ENCODE measurements around the gene STOX2.

Gene STOX2, protein sequence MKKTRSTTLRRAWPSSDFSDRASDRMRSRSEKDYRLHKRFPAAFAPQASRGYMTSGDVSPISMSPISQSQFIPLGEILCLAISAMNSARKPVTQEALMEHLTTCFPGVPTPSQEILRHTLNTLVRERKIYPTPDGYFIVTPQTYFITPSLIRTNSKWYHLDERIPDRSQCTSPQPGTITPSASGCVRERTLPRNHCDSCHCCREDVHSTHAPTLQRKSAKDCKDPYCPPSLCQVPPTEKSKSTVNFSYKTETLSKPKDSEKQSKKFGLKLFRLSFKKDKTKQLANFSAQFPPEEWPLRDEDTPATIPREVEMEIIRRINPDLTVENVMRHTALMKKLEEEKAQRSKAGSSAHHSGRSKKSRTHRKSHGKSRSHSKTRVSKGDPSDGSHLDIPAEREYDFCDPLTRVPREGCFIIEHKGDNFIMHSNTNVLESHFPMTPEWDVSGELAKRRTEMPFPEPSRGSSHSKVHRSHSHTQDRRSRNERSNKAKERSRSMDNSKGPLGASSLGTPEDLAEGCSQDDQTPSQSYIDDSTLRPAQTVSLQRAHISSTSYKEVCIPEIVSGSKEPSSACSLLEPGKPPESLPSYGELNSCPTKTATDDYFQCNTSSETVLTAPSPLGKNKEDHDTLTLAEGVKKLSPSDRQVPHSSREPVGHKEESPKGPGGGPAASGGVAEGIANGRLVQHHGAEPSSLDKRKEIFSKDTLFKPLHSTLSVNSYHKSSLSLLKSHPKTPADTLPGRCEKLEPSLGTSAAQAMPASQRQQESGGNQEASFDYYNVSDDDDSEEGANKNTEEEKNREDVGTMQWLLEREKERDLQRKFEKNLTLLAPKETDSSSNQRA (N-terminal part only)

DNA sequence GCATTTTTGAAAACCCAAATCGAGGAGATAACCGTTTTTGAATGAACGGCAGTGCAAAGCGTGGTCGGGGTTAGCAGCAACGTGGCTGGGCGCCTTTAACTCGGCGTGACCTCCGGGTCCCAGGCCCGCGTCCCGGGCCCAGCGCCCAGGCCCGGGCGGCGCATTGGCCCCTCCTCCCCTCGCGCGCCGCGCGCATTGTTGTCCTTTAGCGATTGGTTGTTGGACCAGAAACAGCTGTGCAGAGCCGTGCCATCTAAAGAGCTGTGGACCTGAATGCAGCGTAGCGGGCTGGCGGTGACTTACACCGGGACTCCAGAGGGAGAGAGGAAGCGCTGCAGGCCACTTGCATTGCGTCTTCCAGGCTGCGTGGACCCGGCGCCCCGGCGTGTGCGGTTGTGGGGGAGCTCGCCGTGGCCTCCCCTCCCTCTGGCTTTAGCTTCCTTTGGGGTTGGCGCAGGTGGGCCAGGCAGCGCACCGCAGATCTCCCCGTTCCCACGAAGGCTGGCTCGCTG is at the start of gene STOX2:
STOX2 (plus strand) TSS at position 227 of the 512 bp plus-strand sequence. CDS start 1,484 bp downstream, outside the sequence.
- no peak for DNase-seq

DNA sequence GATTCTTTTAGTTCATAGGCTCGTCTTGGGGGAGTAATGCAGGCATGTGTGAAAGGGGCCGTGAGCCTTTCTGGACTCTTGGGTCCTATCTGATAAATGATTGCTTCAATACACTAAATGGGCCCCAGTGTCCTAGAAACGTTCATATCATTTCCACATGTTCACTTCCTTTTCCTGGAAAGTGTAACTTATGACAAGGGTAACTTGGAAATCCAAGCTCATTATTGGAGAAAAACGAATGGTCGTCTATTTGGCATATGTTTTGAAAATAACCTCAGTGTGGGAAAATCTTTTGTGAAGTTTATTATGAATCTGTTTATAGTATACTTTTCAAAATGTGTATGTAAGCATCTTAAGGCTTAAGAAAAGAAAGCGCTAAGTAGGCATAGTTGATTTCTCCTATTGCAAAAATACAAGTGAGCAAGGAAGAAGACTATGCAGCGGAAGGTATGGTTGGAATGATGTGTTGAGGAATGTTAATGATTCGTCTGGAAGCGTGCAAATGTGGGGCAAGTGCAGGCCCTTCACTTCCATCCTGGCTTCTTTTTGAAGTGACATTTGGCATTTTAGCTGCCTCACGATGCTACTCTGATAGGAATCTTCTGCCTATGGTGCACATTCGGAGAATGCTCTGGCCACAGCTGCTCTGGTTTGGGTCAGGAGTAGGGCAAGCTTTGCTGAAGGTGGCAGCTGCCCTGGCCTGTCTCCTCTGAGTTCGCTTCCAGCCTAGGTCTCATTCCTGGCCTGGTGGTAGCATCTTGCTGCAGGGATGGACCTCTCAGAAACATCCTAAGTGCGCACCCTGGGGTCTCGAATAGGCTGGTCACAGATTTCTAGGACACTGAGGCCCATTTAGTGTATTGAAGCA is 49.5 kb upstream of the STOX2 start:
- no peak for DNase-seq

DNA sequence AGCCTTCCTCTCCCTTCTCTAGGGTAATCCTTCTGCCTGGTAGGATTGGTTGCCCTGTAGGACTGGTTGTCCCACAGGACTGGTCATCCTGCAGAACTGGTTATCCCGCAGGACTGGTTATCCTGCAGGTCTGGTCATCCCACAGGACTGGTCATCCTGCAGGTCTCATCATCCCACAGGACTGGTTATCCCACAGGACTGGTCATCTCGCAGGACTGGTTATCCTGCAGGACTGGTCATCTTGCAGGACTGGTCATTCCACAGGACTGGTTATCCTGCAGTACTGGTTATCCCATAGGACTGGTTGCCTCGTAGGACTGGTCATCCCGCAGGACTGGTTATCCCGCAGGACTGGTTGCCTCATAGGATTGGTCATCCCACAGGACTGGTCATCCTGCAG is 48.1 kb upstream of the STOX2 start:
- no peak for DNase-seq

DNA sequence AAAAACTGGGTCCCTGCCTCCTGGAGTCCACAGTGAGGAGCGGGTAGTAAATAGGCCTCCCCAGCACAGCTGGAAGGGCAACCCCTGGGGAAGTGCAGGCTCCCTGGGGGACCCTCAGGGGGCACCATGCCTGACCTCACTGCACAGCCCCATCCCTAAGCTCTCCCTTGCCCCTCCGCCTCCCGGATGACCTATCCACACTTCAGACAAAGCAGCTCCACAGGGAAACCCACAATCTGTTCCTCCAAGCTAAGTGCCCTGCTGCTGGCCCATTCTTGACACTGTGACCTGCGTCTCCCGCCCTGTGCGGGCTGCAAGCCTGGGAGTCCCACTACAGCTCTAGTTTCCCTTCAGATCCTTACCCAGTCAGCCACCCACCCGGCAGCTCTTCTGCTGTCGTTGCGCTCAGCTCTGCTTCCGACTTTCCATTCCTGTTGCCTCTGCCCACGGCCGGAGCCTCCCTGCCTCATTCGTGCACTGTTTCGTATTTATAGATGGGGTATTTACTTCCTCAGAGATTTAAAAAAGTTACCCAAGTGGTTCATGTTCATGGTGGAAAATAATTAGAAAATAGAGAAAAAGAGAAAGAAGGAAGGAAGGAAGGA is 47.0 kb upstream of the STOX2 start:
- DNase-seq = no peak

DNA sequence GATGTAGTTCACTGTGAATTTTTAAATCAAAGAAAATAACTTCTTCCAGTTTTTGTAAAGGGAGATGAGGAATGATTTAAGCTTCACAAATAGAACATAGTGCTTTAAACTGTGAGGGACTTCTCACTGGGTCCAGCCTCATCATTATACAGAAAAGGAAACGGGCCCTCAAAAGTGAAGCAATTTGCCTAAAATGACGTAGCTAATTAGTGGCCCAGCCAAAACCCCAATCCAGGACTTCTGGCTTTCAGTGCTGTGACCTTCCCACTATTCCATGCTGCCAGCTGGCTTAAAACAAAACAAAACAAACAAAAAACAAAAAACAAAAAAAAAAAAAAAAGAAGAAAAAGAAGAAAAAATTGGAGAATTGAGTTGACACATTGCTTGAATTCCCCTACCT is 45.0 kb upstream of the STOX2 start:
- DNase-seq = no peak

DNA sequence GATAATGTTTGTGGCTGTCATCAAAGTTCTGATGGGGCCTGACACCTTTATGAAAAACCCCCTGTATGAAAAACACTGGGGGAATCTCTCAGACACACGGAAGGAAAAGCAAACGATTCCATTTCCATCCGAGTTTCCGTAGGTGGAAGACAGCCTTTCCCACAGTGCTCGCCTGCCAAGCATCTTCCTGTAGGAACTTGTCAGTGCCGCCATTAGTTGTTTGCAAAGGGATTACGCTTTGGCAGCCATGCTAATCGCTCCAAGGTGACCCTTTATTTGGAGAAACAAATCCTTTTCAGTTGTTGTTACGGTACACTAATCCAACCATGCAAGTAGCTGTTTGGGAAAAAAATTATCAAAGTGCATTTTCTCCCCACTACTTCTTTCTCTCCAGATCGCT is 44.4 kb upstream of the STOX2 start:
- no peak for DNase-seq

DNA sequence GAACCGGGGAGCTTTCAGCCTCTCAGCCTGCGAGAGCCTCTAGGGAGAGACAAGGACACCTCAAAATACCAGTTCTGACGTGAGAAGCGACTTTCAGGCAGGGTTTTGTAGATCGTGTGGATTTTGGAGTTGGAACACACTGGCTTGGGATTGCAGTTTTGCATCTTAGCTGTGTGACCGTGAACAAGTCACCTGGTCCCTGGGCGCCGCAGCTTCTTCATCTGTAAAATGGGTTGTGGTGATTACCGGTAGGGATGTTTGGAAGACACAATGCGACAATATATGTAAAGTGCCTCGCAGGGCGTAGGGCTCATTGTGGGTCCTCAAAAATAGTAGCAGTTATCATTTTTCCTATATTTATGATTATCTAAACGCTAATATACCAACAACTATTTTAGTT is 43.7 kb upstream of the STOX2 start:
- no peak for DNase-seq

DNA sequence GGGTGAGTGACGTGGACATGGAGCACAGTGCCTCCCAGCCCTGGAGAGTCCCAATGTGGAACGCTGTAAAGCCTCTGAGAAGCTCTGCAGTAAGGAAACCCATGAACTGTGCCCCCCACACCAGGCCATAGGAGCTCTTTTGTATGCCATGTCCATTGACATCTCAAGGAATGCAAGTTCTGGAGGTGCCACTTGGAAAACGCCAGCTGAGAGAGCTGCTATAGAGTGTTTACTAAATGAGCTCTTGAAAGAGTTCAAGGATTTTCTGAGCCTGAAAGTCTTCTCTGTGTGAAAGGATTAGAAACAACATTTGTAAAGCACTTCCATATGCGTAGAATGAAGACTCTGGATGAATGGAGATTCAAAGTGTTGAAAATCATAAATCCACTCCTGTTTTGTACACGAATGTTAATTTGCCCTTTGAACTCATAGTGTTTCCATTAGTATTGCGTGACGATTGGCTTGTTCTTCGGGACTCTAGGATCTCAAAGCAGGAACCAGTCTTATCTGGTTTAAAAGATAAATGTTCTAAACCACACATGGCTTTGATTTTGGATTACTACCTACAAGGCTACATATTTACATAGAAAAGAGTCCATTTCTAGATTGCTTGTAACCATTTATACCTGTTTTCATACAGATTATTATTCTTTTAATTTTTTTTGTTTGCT is 41.8 kb upstream of the STOX2 start:
- DNase-seq = no peak

DNA sequence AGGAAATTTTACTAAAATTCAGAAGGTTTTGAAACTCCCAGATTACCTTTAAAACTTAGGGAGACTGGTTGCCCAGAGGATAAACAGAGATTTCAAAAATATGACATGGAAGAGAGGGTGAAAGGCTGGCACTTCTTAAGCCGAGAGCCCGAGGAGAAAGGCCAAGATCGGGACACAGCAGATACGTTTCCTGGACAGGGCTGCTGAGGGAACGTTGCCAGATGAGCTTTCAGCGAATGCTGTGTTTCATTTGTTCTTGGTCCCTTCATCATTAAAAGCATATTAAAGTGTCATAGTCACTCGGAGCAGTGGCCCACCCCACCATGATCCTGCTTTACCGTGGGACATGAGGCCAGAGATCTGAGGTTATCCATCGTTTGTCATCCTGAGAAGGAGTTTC is 37.9 kb upstream of the STOX2 start:
- DNase-seq = no peak

DNA sequence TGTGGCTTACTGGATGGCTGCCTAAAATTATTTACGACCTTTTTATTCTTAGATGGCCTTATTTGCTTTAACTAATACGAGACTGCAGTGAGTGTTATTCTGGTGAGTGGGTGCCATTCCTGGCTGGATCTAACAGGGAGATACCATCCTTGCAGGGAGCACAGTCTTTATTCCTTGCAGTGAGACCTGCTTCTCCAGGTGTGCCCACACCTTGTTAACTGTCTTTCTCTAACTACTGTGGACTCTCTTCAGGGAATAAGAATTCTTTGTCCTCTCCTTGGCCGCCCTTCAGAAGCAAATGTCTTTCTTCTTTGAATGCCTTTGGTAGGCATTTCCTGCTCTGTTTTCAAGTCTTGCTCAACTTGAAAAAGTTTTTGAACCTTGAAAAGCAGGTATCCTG is 34.1 kb upstream of the STOX2 start:
- no peak for DNase-seq

DNA sequence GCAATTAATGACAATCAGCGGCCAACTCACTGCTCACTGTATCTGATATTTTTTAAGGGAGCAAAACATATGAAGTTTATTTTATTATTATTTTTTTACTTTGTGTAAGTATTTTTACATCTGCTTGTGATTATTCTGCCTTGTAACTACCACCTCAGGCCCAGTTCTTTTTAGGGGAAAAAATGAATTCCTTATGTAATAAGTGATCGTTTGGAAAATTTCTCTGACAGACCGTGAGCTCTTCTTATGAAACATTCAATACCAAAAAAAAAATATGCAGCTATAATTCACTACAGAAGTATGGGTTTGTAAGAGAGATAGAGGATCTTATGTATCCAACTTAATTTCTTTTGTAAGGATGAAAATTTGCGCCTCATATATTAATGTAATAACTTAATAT is 33.5 kb upstream of the STOX2 start:
- DNase-seq = no peak

DNA sequence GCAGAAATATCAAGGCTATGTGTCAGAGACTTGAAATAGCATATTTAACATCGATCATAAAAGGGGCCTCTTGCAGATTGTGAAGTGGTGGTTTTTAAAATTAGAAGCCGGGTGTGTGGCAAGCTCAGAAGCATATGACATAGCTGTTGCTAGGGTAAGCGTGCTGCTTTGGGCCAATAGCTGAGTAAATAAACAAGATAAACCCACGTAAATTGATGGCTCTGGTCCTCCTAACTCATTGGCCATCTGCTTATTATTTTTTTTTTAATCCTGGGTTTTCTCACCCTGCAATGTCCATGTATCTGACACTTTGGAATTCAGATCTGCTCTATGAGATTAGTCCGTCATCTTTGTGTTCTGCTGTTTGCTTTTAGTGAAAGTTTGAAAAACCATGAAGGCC is 32.6 kb upstream of the STOX2 start:
- DNase-seq = no peak

DNA sequence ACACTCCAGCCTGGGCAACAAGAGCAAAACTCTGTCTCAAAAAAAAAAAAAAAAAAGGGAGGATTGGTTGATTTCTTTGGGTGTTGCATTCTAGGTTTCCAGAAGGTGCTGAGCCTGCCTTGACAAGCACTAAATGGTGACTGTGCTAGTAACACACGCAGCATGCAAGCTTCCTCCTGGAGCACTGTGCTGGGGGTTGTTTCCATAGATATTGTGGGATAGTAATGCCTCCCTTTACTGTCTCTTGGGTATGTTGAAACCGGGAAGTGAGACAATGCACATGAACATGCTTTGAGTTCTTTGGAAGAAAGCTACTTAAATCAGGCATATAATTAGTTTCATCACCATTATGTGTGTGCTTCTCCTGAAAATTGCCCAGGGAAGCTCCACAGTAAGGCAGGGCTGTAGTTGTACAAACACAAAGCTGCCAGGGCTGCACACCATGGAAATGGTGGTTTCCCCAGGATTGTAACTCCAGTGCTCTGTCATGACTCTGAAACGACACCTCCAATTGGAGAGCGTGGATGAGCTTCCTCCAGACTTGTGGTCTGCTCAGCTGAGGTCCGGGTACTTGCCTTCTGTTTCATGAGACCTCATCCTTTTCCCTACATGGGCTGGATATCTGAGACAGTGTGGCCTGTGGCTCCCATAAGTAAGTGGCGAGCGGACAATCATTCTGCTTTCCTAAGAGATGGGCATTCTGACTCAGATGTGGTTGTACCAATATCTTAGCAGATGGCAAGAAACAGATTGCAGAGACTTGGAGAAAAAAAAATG is 31.5 kb upstream of the STOX2 start:
- no peak for DNase-seq

DNA sequence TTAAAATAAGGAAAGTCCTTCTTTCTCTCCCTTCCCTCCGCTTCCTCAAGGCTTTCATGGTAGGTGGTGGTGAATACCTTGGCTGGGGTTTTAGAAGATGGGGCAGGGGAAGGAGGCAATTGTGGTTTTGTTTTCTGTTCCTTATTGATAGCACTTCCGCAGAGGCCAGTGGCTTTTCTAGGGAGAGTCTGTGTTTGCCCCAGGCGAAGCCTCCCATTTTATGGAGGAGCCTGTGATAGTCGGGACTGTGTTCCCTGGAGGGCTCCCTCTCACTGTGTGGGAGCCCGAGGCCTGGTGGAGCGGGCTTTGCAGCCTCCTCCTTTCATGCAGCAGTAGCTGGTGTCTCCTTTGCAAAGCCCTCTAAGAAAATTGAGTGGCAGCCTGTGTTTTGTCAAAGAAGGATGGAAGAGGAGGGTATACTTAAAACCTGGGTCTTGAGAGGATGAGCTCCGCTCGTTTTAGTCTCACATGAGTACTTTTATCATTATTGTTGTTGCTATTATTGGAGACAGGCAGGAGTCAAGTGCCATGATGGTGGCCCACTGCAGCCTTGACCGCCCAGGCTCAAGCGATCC is 29.8 kb upstream of the STOX2 start:
- no peak for DNase-seq

DNA sequence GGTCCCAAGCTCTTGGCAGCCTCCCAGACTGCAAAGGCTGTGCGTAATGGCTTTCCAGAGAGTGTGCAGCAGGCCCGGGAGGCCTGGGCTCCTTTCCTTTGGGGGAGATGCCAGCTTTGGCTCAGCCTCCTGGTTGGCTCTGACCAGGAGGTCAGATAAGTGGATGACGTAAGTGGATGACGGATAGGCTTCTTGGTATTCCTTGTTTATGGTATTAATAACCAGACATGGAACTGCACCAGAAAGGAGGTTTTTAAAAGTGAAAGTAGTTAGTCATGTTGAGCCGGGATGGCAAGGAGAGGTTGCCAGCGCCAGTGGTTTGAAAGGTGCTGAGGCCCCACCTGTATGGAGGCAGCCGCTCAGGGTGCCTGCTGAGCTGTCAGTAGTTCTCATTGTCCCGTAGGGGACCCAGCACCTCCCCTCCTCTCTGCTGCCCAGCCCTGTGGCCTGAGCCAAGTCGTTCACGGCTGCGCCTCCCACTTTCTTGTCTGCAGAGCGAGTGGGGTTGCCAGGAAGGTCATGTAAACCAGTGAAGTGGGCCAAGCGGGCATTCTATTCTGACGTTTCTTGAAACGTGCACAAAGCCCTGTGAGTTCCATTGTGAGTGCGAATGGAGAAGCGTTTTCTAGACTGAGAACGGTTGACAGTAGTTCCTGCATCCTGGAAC is 28.7 kb upstream of the STOX2 start:
- DNase-seq = no peak

DNA sequence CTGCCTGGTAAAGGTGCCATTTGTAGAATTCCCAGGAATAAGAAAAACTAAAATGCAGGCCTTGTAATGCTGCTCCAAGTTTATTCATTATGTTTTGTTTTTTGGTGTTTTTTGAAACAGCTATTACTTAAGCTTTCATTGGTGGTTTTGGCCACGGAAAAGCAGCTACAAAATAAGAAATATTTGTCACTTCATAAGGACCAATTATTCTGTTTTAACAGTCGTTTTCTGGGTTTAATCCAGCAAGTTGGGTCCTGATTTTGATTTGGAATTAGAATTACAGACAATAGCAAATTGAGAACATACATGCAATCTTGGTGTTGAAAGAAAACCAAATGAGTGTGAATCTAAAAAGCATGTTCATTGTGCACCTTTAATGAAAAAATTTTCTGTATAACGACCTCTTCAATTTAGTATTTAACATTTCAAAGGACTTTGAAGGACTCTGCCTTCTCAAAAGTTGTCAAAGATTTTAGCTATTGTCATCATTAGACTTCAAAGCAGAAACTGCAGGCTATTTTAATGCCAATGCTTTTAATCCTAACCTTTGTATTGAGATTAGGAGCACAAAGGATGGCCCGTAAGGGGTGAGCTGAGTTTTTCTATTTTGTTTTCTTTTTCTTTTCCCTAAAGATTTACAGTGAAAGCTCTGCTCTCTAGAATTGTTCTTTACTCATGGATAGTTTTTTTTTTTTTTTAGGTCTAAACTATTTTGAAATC is 26.7 kb upstream of the STOX2 start:
- DNase-seq = no peak

DNA sequence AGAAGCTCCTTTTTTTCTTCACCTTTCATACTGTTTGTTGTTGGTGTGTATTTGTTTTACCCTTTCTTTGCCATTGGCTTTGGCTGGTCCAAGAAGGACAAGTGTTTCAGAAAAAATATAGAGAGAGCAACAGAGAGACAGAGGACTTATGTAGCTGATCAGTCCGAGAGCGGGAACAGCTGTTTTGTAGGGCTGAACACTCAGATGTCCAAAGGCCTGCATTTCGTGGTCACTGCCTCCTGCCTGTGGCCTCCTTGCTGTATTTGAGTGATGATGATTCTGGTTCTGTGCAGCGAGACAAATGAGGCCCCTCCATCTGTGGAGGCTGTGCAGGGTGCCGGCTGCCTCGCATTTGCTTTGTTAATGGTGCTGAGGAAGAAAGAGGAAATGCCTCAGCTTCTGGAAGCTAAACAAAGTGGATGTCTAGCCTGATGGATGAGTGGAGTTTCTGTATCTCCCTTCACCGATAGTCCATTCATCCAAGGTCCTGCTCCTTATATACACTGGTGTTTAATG is 19.8 kb upstream of the STOX2 start:
- DNase-seq = no peak

DNA sequence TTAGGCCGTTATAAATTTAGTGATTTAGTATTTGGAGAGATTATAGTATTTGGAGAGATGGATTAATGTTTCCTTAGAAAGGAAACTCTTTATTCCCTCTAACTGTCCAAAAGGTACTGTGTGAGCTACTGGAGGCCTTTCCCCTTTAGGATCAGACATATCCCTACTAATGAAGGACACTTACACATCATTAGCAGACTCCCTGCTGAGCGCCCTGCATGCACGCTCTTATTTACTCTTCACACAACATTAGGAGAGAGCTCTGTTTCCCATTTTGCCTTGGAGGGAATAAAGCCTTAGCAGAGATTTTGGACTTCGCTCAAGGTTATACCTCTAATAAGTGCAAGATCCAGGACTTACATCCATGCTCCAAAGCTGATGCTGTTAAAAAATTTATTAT is 17.8 kb upstream of the STOX2 start:
- no peak for DNase-seq

DNA sequence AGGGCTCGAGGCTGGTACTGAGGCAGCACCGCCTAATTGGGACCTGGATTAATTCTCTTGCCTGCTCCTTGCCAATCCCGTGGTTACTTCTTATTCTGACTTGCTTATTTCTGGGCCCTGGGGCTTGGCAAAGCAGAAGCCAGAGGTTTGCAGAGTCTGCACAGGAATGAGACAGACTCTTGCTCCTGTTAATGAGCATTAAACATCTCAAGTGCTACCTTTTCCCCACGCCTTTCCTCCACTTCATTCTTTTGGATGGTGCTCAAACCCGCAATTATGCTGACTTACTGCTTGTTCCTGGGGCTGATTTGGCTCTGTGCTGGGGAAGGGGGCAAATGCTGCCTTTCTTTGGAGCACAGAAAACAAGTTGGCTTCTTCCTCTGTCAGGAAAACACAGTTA is 16.5 kb upstream of the STOX2 start:
- DNase-seq = no peak

Data from bone marrow (tissue), 2 donors.